ENCODE measurements around the gene RHBDD3.

DNA sequence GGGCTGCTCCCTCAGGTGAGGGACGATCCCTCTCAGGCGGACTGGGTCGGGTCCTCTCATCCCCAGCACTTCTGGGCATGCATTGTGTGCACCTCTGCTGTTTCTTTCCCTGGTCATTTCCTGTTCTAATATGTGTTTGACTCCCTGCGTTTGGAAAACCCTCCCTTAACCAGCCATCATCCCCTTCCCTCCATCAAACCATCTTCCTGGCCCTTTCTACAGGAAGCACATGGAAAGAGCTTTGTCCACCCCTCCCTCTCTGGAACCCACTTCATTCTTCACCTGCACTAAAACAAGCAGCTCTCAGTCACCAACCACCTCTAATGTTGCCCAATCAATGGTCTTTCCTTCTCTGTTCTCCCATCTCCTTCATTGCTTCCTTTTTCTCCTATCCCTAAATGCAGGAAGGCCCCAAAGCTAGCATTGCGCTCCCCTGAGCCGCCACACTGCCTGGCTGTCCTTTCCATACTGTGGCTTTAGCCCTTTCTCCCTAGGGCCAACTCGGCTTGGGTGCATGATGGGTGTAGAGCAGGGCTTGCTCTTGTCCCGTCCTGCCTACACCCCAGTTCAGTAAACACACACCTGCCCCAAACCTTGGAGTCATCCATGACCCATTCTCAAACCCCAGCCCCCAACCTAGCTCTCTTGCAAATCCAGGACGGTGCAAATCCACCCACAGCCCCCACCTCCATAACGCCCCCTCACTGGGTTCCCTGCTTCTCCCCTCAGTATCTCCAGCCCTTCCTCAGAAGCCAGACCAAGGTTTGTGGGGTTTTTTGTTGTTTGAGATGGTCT, 33.2 kb upstream of the RHBDD3 start:
- TF ChIP-seq, protein P1, sequence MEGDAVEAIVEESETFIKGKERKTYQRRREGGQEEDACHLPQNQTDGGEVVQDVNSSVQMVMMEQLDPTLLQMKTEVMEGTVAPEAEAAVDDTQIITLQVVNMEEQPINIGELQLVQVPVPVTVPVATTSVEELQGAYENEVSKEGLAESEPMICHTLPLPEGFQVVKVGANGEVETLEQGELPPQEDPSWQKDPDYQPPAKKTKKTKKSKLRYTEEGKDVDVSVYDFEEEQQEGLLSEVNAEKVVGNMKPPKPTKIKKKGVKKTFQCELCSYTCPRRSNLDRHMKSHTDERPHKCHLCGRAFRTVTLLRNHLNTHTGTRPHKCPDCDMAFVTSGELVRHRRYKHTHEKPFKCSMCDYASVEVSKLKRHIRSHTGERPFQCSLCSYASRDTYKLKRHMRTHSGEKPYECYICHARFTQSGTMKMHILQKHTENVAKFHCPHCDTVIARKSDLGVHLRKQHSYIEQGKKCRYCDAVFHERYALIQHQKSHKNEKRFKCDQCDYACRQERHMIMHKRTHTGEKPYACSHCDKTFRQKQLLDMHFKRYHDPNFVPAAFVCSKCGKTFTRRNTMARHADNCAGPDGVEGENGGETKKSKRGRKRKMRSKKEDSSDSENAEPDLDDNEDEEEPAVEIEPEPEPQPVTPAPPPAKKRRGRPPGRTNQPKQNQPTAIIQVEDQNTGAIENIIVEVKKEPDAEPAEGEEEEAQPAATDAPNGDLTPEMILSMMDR (IDR thresholded peaks at IDR 0.05), result no peak
- no peak for TF ChIP-seq POLR2A (IDR thresholded peaks at IDR 0.05)

Measured in heart left ventricle (tissue), 13 donors.